Mesendoderm (in vitro differentiated cells): ENCODE results near the gene HOXC6.

ENCODE experiments used
- DNase-seq: peaks from one replicate; pipeline ENCODE4 v3.0.0; 2013
- H2AK5ac ChIP-seq: 2 replicates; pipeline ENCODE4 v1.6.1; 2013; ENCODE audit warnings: low read length, inconsistent platforms
- H2BK120ac ChIP-seq: 2 replicates; pipeline ENCODE4 v1.6.1; 2013; ENCODE audit warnings: low read depth, mild to moderate bottlenecking, low read length, moderate library complexity, mixed read lengths
- H2BK15ac ChIP-seq: replicated peaks from 2 replicates; pipeline ENCODE4 v1.6.1; 2013; ENCODE audit warnings: low read depth, mild to moderate bottlenecking, moderate library complexity
- H2BK5ac ChIP-seq: 2 replicates; pipeline ENCODE4 v1.6.1; 2013; ENCODE audit warnings: low read length, inconsistent platforms
- H3K18ac ChIP-seq: 2 replicates; pipeline ENCODE4 v1.6.1; 2013; ENCODE audit warnings: mild to moderate bottlenecking, low read length, mixed read lengths
- H3K23ac ChIP-seq: one replicate; pipeline ENCODE4 v1.6.1; 2013; ENCODE audit warnings: low read length
- H3K27ac ChIP-seq: 2 replicates; pipeline ENCODE4 v1.5.1; 2013; ENCODE audit warnings: low read depth, mild to moderate bottlenecking, inconsistent platforms, low read length, moderate library complexity
- H3K27me3 ChIP-seq: 2 replicates; pipeline ENCODE4 v1.6.1; 2013; ENCODE audit warnings: low read length, control low read depth, mild to moderate bottlenecking, inconsistent platforms; ENCODE audit not compliant: insufficient read depth, poor library complexity
- H3K36me3 ChIP-seq: 2 replicates; pipeline ENCODE4 v1.6.1; 2013; ENCODE audit warnings: low read length, inconsistent platforms; ENCODE audit not compliant: control insufficient read depth, insufficient read depth
- H3K4ac ChIP-seq: one replicate; pipeline ENCODE4 v1.6.1; 2013; ENCODE audit warnings: low read depth, mild to moderate bottlenecking, low read length, moderate library complexity
- H3K4me1 ChIP-seq: 2 replicates; pipeline ENCODE4 v1.6.1; 2013; ENCODE audit warnings: low read depth, low read length, inconsistent platforms; ENCODE audit not compliant: control insufficient read depth
- H3K4me2 ChIP-seq: 2 replicates; pipeline ENCODE4 v1.6.1; 2013; ENCODE audit warnings: low read length
- H3K4me3 ChIP-seq: 2 replicates; pipeline ENCODE4 v1.5.1; 2013; ENCODE audit warnings: mild to moderate bottlenecking, low read length
- H3K56ac ChIP-seq: one replicate; pipeline ENCODE4 v1.6.1; 2013; ENCODE audit warnings: low read length
- H3K79me1 ChIP-seq: 2 replicates; pipeline ENCODE4 v1.6.1; 2013; ENCODE audit warnings: low read length, inconsistent platforms
- H3K79me2 ChIP-seq: 2 replicates; pipeline ENCODE4 v1.6.1; 2013; ENCODE audit warnings: mild to moderate bottlenecking, low read length; ENCODE audit not compliant: control insufficient read depth, insufficient read depth
- H3K9ac ChIP-seq: 2 replicates; pipeline ENCODE4 v1.6.1; 2013; ENCODE audit warnings: low read length, inconsistent platforms
- H4K5ac ChIP-seq: one replicate; pipeline ENCODE4 v1.6.1; 2013; ENCODE audit warnings: low read length
- H4K8ac ChIP-seq: one replicate; pipeline ENCODE4 v1.6.1; 2013; ENCODE audit warnings: low read depth, mild to moderate bottlenecking, control low read depth, low read length, moderate library complexity
- WGBS: extraction: QIAGEN DNeasy Blood & Tissue Kit; methylation state at CpG from one replicate; pipeline ENCODE4 v1.1.7; 2013; ENCODE audit warnings: low lambda C conversion rate, missing lambda C conversion rate; ENCODE audit not compliant: insufficient coverage; ENCODE audit errors: extremely low coverage; 5-methylcytosine and 5-hydroxymethylcytosine counted together

Gene HOXC6

DNA sequence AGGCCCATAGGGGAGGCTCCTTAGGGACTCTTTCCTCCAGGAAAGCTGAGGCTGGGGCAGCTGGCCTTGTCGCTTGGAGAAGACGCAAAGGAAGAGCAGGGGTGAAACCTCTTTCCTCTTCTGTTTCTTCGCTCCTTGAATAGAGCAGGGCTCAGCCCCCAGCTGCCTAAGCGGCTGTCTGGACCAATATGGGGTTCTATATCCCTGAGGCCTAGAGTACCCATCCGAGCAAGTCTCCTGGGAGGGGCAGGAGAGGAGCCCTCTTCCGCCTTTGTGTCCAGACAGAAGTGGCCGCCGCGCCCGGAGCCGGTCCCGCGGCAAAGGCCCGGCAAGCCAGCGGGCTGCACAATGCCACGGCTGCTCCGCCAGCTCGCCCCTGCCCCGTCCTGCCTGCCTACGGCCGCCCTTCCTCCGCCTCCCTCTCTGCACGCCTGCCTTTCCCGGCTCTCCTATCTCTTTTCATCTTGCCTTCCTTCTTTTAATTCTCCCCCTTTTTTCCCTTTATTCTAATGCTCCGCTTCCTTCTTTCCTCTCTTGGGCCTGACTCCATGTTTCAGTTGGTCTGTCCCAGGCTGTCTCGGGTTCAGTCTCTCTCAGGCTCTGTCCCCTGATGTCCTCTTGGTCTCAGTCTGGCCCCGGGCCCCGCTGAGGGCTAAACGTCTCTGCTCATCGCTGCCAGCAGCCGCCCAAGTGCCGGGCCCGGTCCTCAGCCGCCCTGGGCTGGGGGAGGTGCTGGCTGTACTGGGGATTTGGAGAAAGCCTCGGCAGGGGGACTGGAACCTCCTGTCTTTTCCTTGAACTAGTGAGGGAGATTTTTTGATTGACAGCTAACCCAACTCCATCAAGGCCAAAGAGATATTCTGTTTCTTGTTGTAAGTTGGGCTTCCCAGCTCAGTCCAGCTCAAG, 30.8 kb upstream of the HOXC6 start:
- Histone ChIP-seq H2BK5ac (no peak overlapping the region), H2AK5ac (no peak overlapping the region), H3K27ac (no peak overlapping the region), H4K8ac (no peak overlapping the region), H3K56ac (no peak overlapping the region), H3K36me3 (no peaks in the 10 kb centered on the region), H3K79me2 (no peaks in the 10 kb centered on the region), H3K4me1 (no peaks in the 10 kb centered on the region), H3K18ac (no peak overlapping the region), H3K4ac (no peak overlapping the region), H3K27me3 (peaks cover 96% of the 10 kb centered on the region), H3K23ac (no peak overlapping the region), H3K79me1 (no peaks in the 10 kb centered on the region), H2BK15ac (no peak overlapping the region), H2BK120ac (no peak overlapping the region), H4K5ac (no peak overlapping the region), H3K9ac (no peak overlapping the region), H3K4me3 (no peak overlapping the region), H3K4me2 (no peak overlapping the region)
- no CpG with 5 or more reads among the region's 35 CpGs for WGBS
- DNase-seq = no peak

DNA sequence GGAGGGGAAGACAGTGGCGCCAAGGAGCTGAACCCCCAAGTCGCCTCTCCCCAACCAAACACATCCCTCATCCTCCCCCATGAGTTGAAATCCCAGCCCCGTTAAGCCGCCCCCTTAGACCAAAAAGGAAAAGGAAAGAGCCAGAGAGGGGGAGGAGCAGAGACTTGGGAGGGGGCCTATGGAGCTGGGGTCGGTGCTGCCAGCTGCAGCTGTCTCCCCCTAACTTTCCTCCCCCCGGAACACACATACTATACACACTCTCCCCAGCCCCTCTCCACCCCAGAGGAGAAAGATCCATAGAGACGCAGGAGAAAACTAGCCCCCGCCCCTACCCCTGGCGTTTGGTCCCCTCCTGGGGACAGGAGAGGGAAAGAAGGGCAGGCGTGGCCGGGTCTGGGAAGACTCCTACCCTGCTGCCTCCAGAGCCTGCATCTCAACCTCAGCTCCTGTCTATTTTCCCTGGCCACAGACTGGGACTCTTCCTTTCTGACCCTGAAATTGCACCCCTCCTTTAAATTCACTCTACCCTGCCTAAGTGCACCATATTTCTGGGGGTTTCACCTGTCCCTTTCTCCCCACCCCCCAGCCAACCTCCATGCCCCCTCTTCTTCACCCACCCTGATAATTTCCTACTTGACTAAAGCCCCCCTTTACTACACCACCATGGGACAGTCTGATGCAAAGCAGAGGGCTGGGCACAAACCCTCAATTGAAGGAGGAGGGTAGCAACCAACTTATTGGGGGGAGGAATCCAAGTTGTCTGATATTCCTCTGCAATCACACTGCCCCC, 29.9 kb upstream of the HOXC6 start:
- Histone ChIP-seq H3K18ac (no peak overlapping the region), H3K4me1 (no peaks in the 10 kb centered on the region), H4K5ac (no peak overlapping the region), H4K8ac (no peak overlapping the region), H3K56ac (no peak overlapping the region), H3K23ac (no peak overlapping the region), H2BK120ac (no peak overlapping the region), H3K79me2 (no peaks in the 10 kb centered on the region), H3K27me3 (peaks cover 96% of the 10 kb centered on the region), H2BK15ac (no peak overlapping the region), H3K4me3 (no peak overlapping the region), H3K4ac (no peak overlapping the region), H2BK5ac (no peak overlapping the region), H3K4me2 (no peak overlapping the region), H3K27ac (no peak overlapping the region), H3K36me3 (no peaks in the 10 kb centered on the region), H2AK5ac (no peak overlapping the region), H3K79me1 (no peaks in the 10 kb centered on the region), H3K9ac (no peak overlapping the region)
- no CpG with 5 or more reads among the region's 11 CpGs for WGBS
- no peak for DNase-seq

DNA sequence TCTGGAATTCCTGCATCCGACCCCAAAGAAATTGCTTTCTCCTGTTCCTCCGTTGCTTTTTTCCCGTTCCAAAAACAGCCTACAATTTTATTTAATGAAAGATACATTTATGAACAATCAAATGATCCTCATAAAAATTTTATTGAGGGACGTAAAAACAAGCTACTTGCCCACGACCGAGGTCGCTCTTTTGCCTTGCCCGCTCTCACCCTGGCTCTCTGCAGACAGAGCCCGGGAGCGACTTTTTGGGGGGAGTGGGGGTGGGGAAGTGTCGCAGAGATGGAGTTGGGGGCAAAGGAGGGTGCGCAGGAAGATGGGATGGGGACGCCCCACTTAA, 29.4 kb upstream of the HOXC6 start:
- no peak for DNase-seq
- Histone ChIP-seq H3K4me1 (no peaks in the 10 kb centered on the region), H2AK5ac (no peak overlapping the region), H3K27me3 (peaks cover 95% of the 10 kb centered on the region), H3K9ac (no peak overlapping the region), H4K8ac (no peak overlapping the region), H2BK120ac (no peak overlapping the region), H3K4ac (no peak overlapping the region), H3K23ac (no peak overlapping the region), H3K56ac (no peak overlapping the region), H4K5ac (no peak overlapping the region), H2BK5ac (no peak overlapping the region), H2BK15ac (no peak overlapping the region), H3K36me3 (no peaks in the 10 kb centered on the region), H3K79me2 (no peaks in the 10 kb centered on the region), H3K4me3 (no peak overlapping the region), H3K79me1 (no peaks in the 10 kb centered on the region), H3K18ac (no peak overlapping the region), H3K4me2 (no peak overlapping the region), H3K27ac (no peak overlapping the region)
- WGBS = no CpG with 5 or more reads among the region's 13 CpGs

DNA sequence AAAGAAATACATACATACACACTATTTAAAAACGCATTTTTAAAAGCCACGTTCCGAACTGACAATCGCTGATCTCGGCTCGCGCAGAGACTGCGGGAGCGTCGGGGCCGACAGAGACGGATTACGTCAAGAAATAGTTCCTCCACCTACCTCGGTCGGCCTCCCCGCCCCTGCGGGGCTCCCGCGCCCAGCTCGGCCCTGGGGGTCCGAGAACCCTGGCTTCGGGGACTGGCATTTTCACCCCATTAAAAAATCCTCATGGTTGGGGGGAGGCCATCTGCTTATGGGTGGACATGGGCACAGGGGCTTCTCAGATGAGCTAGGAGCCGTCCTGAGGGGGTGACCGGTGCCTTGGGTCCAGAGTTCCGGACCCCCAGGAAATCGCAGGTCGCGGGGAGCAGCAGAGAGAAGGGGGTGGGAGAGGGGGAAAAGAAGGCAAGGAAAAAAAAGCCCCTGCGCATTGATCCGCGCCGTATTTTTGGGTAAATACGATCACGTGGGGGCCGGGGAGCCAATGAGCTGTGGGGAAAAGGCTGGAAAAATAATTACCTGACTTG, 28.6 kb upstream of the HOXC6 start:
- H3K4me2 ChIP-seq = no peak overlapping the region
- no peak overlapping the region for H3K56ac ChIP-seq
- H2AK5ac ChIP-seq = no peak overlapping the region
- H3K4ac ChIP-seq = no peak overlapping the region
- no peak overlapping the region for H3K18ac ChIP-seq
- no peak overlapping the region for H4K5ac ChIP-seq
- H3K4me1 ChIP-seq = no peaks in the 10 kb centered on the region
- no peaks in the 10 kb centered on the region for H3K79me1 ChIP-seq
- no peak overlapping the region for H3K9ac ChIP-seq
- H2BK5ac ChIP-seq = no peak overlapping the region
- no peaks in the 10 kb centered on the region for H3K36me3 ChIP-seq
- H3K23ac ChIP-seq = no peak overlapping the region
- H2BK120ac ChIP-seq = no peak overlapping the region
- no peak overlapping the region for H3K27ac ChIP-seq
- no peak overlapping the region for H2BK15ac ChIP-seq
- H3K4me3 ChIP-seq = no peak overlapping the region
- no peak overlapping the region for H4K8ac ChIP-seq
- no peak for DNase-seq
- H3K79me2 ChIP-seq = no peaks in the 10 kb centered on the region
- no CpG with 5 or more reads among the region's 35 CpGs for WGBS
- peaks cover 95% of the 10 kb centered on the region for H3K27me3 ChIP-seq

DNA sequence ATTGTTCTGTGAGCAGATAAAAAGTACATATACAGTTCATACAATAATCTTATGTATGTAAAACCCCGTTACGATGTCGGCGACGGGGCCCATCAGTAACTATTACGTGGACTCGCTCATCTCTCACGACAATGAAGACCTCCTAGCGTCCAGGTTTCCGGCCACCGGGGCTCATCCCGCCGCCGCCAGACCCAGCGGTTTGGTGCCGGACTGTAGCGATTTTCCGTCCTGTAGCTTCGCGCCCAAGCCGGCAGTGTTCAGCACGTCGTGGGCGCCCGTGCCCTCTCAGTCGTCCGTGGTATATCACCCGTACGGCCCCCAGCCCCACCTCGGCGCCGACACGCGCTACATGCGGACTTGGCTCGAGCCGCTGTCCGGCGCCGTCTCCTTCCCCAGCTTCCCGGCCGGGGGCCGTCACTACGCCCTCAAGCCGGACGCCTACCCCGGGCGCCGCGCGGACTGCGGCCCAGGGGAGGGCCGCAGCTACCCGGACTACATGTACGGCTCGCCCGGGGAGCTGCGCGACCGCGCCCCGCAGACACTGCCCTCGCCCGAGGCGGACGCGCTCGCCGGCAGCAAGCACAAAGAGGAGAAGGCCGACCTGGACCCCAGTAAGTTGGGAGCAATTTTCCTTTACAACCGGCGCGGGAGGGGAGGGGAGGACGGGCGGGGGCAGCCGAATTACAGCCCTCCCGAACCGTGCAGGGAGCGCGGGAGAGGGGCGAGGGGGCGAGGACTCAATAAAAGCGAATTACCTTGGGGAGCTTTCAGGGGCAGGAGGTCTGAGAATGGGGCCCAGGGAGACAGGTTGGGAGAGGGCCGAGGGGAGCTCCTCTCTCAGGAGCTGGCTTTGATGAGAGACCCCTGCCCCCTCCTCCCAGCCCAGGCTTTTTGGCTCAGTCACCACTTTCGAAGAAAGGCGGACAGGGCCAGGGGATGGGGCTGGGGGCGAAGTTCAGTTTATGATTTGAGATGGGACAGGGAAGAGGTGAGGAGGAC, 27.8 kb upstream of the HOXC6 start, which contains the start of gene HOXC9:
HOXC9 (plus strand) TSS at position 46 of the 999 bp plus-strand sequence; CDS start at position 74, 28 bp downstream.
- Histone ChIP-seq H2BK15ac (no peak within 1 kb of the TSS), H4K8ac (no peak within 1 kb of the TSS), H3K79me2 (no peaks in the 10 kb centered on the region), H3K4me1 (no peaks in the 10 kb centered on the region), H3K27ac (no peak within 1 kb of the TSS), H3K18ac (no peak within 1 kb of the TSS), H3K56ac (peak within 1 kb of the TSS; percentile 29), H3K9ac (no peak within 1 kb of the TSS), H3K4me2 (peak within 1 kb of the TSS; percentile 5), H3K4me3 (no peak within 1 kb of the TSS), H2BK5ac (no peak within 1 kb of the TSS), H3K4ac (no peak within 1 kb of the TSS), H4K5ac (no peak within 1 kb of the TSS), H3K36me3 (no peaks in the 10 kb centered on the region), H3K23ac (no peak within 1 kb of the TSS), H3K79me1 (no peaks in the 10 kb centered on the region), H3K27me3 (peaks cover 96% of the 10 kb centered on the region), H2BK120ac (no peak within 1 kb of the TSS), H2AK5ac (no peak within 1 kb of the TSS)
- no CpG with 5 or more reads among the region's 87 CpGs for WGBS
- DNase-seq = no peak
